ENCODE measurements around the gene CGA.

The CGA gene

GRCh38 chr6:87066449-87067333 is 28.2 kb downstream of the CGA start:
- Mint-ChIP-seq H3K27ac (no peak overlapping the region), H3K36me3 (no peaks in the 10 kb centered on the region), H3K4me1 (ENCODE audit: low read depth) (peaks cover 2% of the 10 kb centered on the region), H3K27me3 (peaks cover 7% of the 10 kb centered on the region), H3K4me3 (no peak overlapping the region), H3K9me3 (ENCODE audit: low read depth) (no peaks in the 10 kb centered on the region)

GRCh38 chr6:87065117-87065516 is 29.8 kb downstream of the CGA start:
- Mint-ChIP-seq H3K27me3 (peaks cover 8% of the 10 kb centered on the region), H3K4me1 (ENCODE audit: low read depth) (peaks cover 2% of the 10 kb centered on the region), H3K4me3 (no peak overlapping the region), H3K27ac (no peak overlapping the region), H3K9me3 (ENCODE audit: low read depth) (no peaks in the 10 kb centered on the region), H3K36me3 (no peaks in the 10 kb centered on the region)

GRCh38 chr6:87059943-87060342 is 35.0 kb downstream of the CGA start:
- H3K4me1 Mint-ChIP-seq (ENCODE audit: low read depth): no peaks in the 10 kb centered on the region
- H3K4me3 Mint-ChIP-seq: no peak overlapping the region
- H3K27ac Mint-ChIP-seq: no peak overlapping the region
- H3K9me3 Mint-ChIP-seq (ENCODE audit: low read depth): no peaks in the 10 kb centered on the region
- no peaks in the 10 kb centered on the region for H3K36me3 Mint-ChIP-seq
- H3K27me3 Mint-ChIP-seq: peaks cover 17% of the 10 kb centered on the region

- Mint-ChIP-seq H3K4me3 (no peak overlapping the region), H3K27ac (no peak overlapping the region), H3K9me3 (ENCODE audit: low read depth) (no peaks in the 10 kb centered on the region), H3K4me1 (ENCODE audit: low read depth) (no peaks in the 10 kb centered on the region), H3K36me3 (no peaks in the 10 kb centered on the region), H3K27me3 (peaks cover 13% of the 10 kb centered on the region)
Measured at GRCh38 chr6:87054143-87054833, 40.6 kb downstream of the CGA start.

- no peak overlapping the region for H3K27ac Mint-ChIP-seq
- H3K9me3 Mint-ChIP-seq (ENCODE audit: low read depth): no peaks in the 10 kb centered on the region
- no peaks in the 10 kb centered on the region for H3K4me1 Mint-ChIP-seq (ENCODE audit: low read depth)
- H3K36me3 Mint-ChIP-seq: no peaks in the 10 kb centered on the region
- peaks cover 15% of the 10 kb centered on the region for H3K27me3 Mint-ChIP-seq
- H3K4me3 Mint-ChIP-seq: no peak overlapping the region
Measured at GRCh38 chr6:87053312-87053711, 41.6 kb downstream of the CGA start.

GRCh38 chr6:87049779-87050178 is 45.1 kb downstream of the CGA start:
- Mint-ChIP-seq H3K9me3 (ENCODE audit: low read depth) (no peaks in the 10 kb centered on the region), H3K27me3 (peaks cover 12% of the 10 kb centered on the region), H3K36me3 (no peaks in the 10 kb centered on the region), H3K27ac (no peak overlapping the region), H3K4me3 (no peak overlapping the region), H3K4me1 (ENCODE audit: low read depth) (no peaks in the 10 kb centered on the region)

- peaks cover 20% of the 10 kb centered on the region for H3K27me3 Mint-ChIP-seq
- no peaks in the 10 kb centered on the region for H3K36me3 Mint-ChIP-seq
- H3K27ac Mint-ChIP-seq: no peak overlapping the region
Measured at GRCh38 chr6:87045521-87046075, 49.3 kb downstream of the CGA start.

GRCh38 chr6:87040729-87041128 is 54.2 kb downstream of the CGA start:
- Mint-ChIP-seq H3K27ac (no peak overlapping the region), H3K4me1 (ENCODE audit: low read depth) (no peaks in the 10 kb centered on the region), H3K9me3 (ENCODE audit: low read depth) (peaks cover 4% of the 10 kb centered on the region), H3K36me3 (no peaks in the 10 kb centered on the region), H3K27me3 (peaks cover 19% of the 10 kb centered on the region), H3K4me3 (no peak overlapping the region)

More at GRCh38 chr6:87045521-87046075, 49.3 kb downstream of the CGA start:
- Mint-ChIP-seq H3K4me3 (no peak overlapping the region), H3K4me1 (ENCODE audit: low read depth) (no peaks in the 10 kb centered on the region), H3K9me3 (ENCODE audit: low read depth) (no peaks in the 10 kb centered on the region)
